Fibroblast of the aortic adventitia (primary cell): ENCODE measurements around the gene RPS6KA2. TPM values are rescaled to one million over a fixed set of nuclear protein-coding genes. Genes with fewer than 3 reads are reported as not detected.

ENCODE experiments used
- DNase-seq: peaks from one replicate; pipeline ENCODE4 v3.0.0-alpha.2; 2010; ENCODE audit warnings: low read depth
- H3K4me3 ChIP-seq: 2 replicates; pipeline ENCODE4 v1.5.1; 2011; ENCODE audit warnings: low read depth, mild to moderate bottlenecking, control low read depth, low read length, moderate library complexity
- total RNA-seq: library from RNA; depleted of rRNA; stranded (reverse); fragments of >200 nt; gene quantifications from 2 replicates; pipeline ENCODE4 v1.2.3, GENCODE V29; 2012; ENCODE audit warnings: low replicate concordance
- TF ChIP-seq, protein P1 (sequence below): IDR thresholded peaks from 2 replicates; pipeline ENCODE4 v1.5.1; 2011; ENCODE audit warnings: mild to moderate bottlenecking, low read length, control low read depth, inconsistent platforms; ENCODE audit not compliant: insufficient read depth

The RPS6KA2 gene
- total RNA-seq, 1 donor: 89.7 TPM

- no peak for DNase-seq
- TF ChIP-seq, protein P1, sequence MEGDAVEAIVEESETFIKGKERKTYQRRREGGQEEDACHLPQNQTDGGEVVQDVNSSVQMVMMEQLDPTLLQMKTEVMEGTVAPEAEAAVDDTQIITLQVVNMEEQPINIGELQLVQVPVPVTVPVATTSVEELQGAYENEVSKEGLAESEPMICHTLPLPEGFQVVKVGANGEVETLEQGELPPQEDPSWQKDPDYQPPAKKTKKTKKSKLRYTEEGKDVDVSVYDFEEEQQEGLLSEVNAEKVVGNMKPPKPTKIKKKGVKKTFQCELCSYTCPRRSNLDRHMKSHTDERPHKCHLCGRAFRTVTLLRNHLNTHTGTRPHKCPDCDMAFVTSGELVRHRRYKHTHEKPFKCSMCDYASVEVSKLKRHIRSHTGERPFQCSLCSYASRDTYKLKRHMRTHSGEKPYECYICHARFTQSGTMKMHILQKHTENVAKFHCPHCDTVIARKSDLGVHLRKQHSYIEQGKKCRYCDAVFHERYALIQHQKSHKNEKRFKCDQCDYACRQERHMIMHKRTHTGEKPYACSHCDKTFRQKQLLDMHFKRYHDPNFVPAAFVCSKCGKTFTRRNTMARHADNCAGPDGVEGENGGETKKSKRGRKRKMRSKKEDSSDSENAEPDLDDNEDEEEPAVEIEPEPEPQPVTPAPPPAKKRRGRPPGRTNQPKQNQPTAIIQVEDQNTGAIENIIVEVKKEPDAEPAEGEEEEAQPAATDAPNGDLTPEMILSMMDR: no peak
- H3K4me3 ChIP-seq: no peak overlapping the region
Observed at GRCh38 chr6:166558156-166559005, 68.7 kb downstream of the RPS6KA2 start.

DNA sequence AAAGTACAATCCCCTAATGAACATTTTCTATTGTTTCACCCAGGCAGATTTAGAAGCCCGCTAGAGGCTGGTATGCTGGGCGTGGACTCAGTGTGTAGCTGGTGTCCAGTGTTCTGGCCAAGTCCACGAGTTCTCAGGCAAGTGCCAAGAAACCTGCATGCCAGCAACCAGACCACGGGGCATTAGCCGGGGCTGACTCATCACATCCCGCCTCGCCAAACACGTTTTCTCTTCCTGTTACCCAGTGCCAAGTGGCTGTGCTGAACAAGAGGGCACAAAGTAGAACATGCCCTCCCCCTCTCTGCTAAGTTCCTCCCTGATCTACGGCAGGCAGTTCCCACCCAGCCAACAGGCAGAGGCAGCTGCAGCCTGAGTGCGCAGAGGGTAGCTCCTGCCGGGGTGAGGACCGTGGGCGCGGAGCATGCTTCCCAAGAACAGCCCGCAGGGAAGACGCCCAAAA, 70.2 kb downstream of the RPS6KA2 start:
- peak; percentile 97 for DNase-seq
- H3K4me3 ChIP-seq: no peak overlapping the region
- TF ChIP-seq, protein P1: peak; percentile 58

GRCh38 chr6:166556336-166556735, 70.7 kb downstream of the RPS6KA2 start:
- TF ChIP-seq, protein P1: no peak
- DNase-seq: no peak
- no peak overlapping the region for H3K4me3 ChIP-seq

DNA sequence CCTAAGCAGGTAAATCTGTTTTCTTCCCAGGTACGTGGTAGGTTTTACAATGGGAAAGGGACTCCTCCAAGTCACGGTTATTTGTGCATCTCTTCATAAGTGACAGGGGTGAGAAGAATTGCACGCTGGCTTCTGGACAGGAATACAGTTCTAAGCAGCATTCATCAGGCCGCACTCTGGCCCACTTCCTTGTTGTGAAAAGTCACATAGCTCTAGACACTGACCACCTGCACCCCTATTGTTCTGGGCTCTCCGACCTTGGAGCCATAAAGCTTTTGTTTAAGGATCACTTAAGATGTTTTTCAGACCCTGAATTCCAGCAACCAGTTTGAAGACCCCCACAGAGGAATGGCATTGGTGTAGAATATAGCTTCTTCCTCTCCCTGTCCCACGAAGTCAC, 72.0 kb downstream of the RPS6KA2 start:
- TF ChIP-seq, protein P1: no peak
- DNase-seq: no peak

DNA sequence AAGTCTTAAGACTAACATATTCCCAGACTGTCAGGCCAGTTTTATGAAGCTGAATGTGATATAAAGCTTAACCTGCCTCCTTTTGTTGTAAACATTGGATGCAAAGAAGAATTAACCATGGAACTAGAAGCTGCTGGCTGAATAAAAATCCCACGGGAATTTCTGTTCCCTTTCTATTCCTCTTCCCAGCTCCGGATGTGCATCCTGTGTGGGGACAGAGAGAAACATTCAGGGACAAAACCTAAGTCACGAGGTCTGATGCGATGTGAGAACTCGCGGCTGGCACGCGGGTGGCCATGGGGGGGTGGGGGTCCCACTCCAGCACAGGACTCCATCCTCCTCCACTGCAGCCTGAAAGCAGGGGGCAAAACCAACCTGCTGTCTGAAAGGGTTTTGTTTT, 72.7 kb downstream of the RPS6KA2 start:
- no peak overlapping the region for H3K4me3 ChIP-seq
- TF ChIP-seq, protein P1: no peak

More for the DNA sequence above, 72.0 kb downstream of the RPS6KA2 start:
- no peak overlapping the region for H3K4me3 ChIP-seq

GRCh38 chr6:166553563-166554271, 73.3 kb downstream of the RPS6KA2 start:
- DNase-seq: peak; percentile 89
- TF ChIP-seq, protein P1: no peak
- no peak overlapping the region for H3K4me3 ChIP-seq

More for the DNA sequence above, 72.7 kb downstream of the RPS6KA2 start:
- no peak for DNase-seq
